Mammary epithelial cell (primary cell): Measurements from ENCODE around the gene DBNDD1.

Source experiments
- CTCF ChIP-seq, 2 donors: IDR thresholded peaks in 1 of 2; conservative IDR thresholded peaks in 1 of 2; 2 replicates each; pipeline ENCODE4 v1.5.1; 2011 to 2012; ENCODE audit warnings: inconsistent platforms in 2 of 2, low read length in 2 of 2, mild to moderate bottlenecking in 2 of 2, control low read depth in 1 of 2, low read depth in 1 of 2; ENCODE audit not compliant: insufficient read depth in 1 of 2; ENCODE audit errors: extremely low read depth in 1 of 2
- EZH2 ChIP-seq: IDR thresholded peaks from 2 replicates; pipeline ENCODE4 v1.6.1; 2012; ENCODE audit warnings: low read length, inconsistent platforms, borderline replicate concordance

- TF ChIP-seq EZH2 (no peak), CTCF (conservative IDR thresholded peaks at IDR 0.05 in 1 of 2, IDR thresholded peaks at IDR 0.05 in 1 of 2; ENCODE audit: extremely low read depth in 1 of 2, insufficient read depth in 1 of 2, low read depth in 1 of 2, low read length in 2 of 2) (no peak)
Measured at GRCh38 chr16:90005956-90006663, 13.1 kb downstream of the DBNDD1 start.
